ENCODE data around the gene TBC1D14.

- TF ChIP-seq CTCF (IDR thresholded peaks at IDR 0.05; ENCODE audit: low read depth, low read length) (peak; percentile 83), EZH2phosphoT487 (IDR thresholded peaks at IDR 0.05; ENCODE audit: low read depth) (no peak)
These were observed 64.7 kb downstream of the TBC1D14 start for GRCh38 chr4:6974138-6974848.
